COR-L47 (cell line): ENCODE measurements around the gene KCNJ1.

Experiments
- DNase-seq: peaks from one replicate; lab custom pipeline; 2025; lab: John Stamatoyannopoulos, UW

The KCNJ1 gene

DNA sequence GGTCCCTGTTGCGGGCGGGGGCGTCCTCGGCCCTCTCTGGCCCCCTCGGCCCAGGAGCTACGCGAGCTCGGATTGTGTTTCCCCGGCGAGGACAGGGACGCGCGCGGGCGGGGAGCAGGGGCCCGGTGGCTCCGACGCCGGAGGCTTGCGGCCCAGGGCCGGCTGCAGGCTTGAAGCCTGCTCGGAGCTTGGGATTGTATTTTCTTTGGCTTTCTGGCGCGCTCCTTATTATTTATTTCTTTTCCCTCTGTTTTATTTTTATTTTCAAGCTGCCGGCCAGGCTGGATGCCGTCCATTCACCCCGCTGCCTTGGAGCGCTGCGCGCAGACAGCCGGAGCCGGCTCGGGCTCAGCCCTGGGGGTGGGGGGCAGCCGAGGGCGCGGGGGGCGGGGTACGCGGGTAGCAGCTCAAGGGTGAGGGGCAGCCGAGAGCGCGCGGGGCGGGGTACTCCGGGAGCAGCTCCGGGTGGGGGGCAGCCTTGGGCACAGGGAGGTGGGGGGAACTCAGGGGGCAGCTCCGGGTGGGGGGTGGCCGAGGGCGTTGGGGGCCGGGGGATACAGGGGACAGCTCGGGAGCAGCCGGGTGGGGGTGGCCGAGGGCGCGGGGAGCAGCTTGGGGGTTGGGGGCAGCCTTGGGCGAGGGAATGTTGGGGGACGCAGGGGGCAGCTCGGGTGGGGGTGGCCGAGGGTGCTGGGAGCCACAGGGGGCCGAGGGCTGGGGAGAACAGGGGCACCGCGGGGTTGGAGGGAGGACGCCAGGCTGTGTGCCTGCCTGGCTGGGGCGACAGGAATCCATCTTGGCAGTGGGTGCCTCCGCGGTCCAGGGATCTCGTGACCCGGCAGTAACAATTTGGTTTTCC is 42.7 kb downstream of the KCNJ1 start:
- DNase-seq = no peak

DNA sequence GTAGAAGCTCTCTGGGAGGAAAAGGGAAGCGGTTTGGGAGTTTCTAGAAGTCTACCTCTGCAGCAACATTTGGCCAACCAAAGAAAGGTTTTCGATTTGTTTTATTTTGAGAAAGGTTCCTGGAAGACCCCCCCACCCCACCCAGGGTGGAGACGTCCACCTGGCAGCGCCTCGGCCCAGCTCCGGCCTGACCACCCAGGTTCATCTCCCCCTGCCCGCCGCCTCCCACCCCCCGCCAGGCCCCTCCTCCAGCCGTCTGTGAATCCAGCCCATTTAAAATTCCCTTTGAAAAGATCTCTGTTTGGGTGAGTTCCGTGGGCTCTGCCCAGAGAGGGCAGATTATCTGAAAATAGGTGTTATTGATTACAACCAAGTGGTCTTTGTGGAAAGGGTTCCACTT is 43.3 kb downstream of the KCNJ1 start:
- no peak for DNase-seq

DNA sequence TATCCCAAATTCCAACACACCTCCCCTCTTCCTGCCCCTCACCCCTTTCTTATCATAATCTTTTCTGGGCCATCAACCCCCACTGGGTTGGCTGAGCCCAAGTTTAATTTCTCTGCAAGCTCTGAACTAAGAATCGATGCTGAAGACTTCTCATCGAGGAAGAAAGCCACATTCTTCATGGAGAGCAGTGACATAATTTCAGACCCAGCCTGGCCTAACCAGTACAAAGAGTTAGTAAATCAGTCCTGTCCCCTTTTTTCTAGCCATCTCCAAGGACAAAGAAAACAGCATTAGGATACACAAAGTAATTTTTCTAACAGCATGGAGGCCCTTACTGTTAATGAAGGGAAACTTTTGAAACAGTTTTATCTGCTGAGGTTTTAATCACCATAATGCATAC is 45.0 kb downstream of the KCNJ1 start:
- no peak for DNase-seq

DNA sequence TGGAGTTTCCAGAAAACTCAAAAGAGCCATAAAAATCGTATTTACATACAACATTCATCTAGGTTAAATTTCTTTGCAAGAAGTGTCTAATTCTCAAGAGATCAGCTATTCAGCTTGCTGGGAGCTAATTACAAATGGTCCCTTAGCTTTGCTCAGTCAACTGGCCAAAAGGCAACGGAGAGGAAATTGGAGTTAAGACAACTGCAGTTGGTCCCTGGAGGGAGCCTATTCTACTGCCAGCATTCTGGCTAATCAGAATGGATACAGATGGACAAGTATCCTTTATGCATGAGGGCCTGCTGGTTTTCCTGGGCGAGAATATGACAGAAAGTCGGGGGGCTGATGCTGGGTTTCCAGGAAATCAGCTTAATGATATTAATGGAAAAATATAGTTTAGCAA is 45.5 kb downstream of the KCNJ1 start:
- DNase-seq = no peak

DNA sequence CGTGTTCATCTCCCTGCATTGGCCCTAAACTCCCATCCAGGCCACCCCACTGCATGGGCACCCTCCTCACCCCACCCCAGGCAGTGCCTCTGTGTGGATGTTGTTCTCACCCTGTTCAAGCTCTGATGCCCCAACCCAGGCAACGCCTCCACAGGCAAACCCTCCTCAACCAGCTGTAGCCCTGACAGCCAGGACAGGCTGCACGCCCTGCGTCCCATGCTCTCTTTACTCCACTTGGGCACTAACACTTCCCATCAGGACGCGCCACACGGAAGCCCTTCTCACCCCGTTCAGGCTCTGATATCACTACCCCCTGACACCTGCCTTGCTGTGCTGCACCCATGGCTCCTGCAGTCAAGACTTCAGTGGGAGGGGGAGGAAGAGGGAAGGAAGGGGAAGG is 47.9 kb downstream of the KCNJ1 start:
- DNase-seq = no peak

DNA sequence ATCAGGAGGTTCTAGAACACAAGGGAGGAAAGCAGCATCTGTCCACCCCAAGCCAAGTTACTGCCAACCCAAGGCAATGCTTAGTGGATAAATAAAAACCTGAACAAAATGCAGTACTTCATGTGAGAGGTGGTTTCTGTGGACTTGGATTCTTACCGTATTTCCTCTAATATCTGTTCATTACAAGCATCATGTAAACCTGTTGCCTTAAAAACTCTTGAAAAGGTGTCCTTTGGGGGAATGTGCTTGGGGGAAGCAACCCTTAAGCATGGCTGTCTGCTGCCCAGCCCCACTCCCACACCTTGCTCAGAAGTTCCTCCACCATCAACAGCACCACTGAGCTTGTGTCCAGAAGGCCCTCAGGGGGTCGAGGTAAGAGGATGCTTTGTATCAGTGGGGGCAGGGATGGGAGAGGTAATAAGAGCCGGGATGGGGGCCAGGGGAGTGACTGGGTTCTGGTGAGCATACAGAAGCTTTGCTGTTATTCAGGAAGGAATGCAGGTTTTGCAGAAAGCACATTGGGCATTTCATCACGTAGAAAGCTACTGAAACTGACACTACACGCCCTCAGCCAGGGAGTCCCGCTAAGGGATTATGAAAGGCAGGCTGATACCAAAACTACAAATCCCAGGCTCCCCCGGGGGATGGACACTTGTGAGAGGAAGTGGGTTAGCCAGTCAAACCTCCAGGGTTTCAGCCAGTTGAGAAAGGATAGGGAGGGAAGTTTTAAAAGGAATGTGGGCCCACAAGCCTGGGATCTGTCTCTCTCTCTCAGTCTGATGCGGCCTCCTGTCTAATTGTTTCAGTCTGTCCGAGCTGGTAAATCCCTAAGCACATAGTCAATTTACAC is 52.0 kb downstream of the KCNJ1 start:
- no peak for DNase-seq

DNA sequence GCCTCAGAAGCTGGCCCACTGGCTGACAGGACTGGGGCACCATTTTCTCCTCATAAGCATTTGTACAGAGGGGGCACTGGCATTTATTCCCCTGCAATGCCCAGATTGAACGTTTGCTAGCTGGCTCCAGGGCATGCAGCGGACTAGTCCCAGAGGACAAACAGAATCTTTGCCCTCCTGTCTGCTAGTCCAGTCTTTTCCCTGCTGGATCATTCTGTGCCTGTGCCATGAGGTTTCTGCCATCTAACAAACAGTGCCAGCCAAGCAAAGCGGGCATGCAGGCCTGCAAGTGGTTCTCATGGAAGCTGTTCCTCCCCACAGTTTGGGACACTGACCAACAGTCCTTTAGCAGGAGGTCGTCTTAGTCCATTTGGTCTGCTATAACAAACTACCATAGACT is 53.4 kb downstream of the KCNJ1 start:
- no peak for DNase-seq

DNA sequence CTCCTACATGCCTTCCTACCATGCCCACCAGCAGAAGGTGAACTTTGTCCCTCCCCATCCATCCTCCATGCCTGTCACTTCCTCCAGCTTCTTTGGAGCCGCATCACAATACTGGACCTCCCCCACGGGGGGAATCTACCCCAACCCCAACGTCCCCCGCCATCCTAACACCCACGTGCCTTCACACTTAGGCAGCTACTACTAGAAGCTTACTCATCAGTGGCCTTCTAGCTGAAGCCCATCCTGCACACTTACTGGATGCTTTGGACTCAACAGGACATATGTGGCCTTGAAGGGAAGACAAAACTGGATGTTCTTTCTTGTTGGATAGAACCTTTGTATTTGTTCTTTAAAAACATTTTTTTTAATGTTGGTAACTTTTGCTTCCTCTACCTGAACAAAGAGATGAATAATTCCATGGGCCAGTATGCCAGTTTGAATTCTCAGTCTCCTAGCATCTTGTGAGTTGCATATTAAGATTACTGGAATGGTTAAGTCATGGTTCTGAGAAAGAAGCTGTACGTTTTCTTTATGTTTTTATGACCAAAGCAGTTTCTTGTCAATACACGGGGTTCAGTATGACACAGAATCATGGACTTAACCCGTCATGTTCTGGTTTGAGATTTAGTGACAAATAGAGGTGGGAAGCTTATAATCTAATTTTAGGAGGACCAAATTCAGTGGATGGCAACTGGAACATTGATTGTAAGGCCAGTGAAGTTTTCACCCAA is 56.1 kb downstream of the KCNJ1 start:
- DNase-seq = no peak

DNA sequence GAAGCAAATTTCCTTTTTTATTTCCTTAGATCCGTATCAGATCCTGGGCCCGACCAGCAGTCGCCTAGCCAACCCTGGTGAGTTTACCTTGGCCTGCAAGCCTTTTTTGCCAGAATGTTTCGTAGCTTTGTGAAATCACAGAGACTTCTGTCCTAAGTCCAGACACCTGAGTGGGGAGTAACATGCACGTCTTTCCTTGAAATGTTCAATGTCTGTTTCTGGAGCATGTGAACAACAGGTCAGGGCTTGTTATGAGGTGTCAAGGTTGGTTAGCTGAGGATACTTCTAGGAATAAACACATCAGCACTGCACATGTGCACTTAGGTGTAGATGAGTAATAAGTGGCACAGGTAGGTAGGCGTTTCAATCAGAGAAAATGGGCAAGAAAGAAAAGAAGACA is 58.0 kb downstream of the KCNJ1 start:
- no peak for DNase-seq

DNA sequence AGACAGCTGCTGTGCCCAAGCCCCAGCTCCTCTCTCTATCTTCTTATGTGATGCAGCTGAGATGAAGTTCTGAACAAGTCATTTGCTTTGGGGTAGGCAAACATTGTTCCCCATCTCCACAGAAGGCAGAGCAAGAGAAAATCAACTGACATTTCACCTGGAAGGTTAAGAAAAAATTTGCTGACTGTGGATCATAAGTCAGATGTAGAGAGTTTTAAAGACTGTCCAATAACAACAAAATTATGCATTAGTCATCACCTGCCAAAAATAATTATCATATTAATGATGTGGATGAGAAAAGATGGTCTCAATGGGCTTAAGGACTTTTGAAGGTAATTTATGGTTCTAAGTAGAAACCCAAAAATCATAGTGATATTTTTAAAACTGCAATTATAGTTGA is 59.2 kb downstream of the KCNJ1 start:
- DNase-seq = no peak

DNA sequence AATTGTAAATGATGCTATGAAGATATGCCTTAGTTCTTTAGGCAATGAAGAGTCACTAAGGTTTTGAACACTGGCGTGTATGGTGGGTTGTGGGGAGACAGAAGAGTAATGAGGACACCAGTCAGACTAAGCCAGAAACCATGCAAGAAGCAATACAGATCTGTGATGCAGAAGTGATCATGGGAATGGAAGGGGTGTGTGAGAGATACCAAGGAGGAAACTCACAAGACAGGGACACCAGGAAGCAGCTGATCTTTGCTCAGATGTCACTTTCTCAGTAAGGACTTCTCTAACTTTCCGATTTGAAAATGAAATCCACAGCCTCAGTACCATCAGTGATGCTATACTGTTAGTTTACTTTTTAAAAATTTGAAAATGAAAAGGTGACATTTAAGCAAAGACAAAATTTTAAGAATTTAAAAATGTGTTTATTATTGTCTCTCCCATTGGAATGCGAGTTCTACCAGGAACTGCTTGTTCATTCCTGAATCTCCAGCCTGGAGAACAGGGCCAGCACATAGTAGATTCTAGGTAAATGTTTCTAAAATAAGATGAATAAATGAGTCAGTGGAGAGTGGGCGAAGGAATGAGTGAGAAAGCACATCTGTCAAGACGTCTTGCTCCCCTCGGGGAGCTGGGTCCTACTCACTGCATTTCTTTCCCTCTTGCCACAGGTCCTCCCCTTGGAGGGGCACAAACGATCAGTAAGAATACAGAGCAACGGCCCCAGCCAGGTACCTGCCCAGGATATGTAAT is 60.4 kb downstream of the KCNJ1 start:
- no peak for DNase-seq

DNA sequence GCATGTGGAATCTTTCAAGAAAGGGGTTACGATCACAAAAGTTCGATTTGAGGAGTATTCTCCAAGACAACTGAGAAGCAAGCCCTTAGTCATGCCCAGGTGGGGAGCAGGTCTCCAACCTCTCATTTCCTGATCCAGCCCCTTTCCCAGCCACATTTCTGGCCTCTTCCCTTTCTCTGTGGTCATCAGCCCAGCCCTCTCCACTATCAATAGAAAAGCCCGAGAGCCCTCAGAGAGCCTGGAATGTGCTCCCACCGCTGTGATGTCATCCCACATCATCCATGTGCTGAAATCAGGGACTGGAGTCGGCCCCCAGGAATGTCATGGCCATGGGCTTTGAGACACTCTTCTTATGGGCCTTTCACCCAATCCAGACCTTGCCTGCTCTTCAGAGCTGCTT is 62.6 kb downstream of the KCNJ1 start:
- DNase-seq = no peak

DNA sequence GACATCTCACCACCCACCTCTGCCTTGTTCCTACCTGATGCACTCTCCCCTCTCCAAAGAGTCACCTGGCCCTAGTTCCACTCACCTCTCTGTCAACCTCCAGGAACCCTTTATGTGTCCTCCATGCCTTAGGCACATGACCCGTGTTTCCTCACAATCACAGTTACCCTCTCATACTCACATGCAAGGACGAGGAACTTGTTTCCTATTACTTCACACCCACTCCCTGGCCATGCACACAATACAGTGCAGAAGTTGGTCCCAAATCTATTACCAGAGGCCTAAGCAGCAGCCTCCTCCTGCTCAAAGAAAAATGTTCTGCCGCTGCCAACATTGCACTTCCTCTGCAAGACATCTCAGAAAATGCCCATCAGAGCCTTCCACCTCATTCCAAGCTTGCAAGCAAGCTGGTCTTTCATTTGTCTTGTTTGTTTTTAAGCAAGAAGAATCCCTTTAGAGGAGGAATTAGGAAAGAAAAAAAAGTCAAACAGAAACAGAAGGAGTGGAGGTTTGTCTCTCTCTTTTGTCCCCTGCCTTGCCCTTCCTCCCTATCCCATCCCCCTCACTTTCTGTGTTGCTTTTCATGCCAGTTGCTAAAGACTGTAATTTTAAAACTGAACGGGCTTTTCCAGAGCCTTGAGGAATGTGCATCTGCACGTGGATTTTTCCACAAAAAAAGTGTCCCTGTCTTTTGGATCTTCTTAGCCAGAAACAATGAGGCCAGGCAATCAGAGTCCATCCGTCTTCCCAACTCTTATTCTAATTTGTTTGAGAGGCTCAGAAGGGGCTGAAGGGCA is 63.4 kb downstream of the KCNJ1 start:
- DNase-seq = no peak

DNA sequence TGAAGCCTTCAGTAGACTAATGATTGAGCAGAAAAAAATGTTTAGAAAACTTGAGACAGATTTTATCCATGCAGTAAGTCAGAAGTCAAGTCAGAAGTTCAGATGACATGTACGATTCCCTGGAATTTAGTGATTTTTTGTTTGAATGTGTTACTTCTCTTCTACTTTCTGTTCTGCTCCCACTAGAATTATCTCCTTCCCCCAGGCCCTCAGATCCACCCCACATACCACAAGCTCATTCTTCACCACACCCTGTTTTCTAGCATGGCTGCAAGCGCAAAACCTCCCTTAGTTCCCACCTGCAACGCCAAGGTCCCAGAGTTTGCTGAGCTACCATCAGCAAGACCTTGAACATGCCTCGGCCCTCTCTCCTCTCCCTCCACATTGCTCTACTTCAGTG is 64.1 kb downstream of the KCNJ1 start:
- no peak for DNase-seq

DNA sequence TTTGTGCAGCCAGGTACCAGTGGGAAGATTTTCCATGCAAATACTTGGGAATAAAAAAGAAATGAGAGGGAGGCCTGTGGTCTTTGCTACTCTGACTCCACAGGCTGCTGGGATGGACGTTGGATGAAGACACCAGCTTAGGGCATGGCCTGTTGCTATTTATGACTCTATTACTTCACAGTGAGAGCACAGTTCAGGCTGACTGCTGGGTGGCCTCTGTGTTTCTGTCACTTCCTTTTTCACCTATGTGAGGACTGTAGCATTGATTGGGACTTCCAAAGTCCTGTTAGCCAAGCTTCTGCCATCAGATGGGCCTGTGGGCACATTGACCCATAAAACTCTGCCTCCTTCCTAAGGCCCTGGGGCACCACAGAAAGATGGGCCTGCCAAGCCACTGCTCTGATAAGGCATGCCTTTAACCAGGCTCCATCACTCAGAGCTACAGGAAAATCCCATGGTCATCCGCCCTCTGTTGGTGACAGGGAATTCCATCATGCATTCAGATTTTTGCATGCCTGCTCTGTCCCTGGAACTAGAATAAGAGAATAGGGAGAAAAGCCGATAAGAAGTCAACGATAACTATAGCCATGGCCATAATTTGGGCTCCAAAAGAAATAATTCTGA is 64.6 kb downstream of the KCNJ1 start:
- DNase-seq = no peak

DNA sequence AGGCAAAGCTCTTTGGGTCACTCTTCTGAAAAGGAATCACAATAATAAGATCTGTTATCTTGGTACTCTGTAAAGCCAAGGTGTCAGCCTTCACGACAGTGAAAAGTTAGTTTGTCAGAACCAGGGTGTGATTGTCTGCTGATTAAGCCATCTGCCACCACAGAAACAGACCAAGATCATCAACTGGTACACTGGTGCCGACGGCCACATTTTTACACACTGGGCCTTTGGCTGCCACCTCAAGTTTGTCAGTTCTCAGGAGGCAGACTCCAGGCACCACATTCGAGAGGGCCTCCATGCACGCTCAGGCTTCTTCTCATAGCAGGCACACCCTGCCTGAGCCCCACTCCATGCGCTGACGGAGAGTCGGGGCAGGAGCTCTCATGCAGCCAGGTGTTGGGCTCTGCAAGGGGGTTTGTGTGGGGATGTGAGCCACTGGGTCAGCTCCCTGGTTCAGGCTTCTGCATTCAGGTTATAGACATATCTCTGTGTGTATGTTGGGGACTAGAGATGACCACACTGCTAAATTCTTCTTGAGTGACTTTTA is 66.2 kb downstream of the KCNJ1 start:
- DNase-seq = no peak

DNA sequence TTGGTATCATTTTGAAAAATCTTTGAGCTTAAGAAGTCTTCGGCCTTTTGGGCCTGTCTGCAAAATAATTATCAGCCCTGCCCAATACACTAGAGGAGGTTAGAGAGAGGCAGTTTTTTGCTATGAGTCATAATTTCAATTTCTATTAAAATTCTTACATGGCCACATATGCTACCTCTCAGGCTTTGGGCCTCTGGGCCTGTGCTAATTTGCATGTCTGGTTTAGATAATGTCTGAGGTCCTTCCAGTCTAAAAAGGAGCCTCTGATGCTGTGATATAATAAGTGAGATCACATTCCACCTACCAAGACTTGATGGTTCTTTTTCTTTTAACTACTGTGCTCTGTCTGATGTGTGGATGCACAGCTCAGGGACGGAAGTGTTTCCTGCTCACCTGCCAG is 70.8 kb downstream of the KCNJ1 start:
- no peak for DNase-seq

DNA sequence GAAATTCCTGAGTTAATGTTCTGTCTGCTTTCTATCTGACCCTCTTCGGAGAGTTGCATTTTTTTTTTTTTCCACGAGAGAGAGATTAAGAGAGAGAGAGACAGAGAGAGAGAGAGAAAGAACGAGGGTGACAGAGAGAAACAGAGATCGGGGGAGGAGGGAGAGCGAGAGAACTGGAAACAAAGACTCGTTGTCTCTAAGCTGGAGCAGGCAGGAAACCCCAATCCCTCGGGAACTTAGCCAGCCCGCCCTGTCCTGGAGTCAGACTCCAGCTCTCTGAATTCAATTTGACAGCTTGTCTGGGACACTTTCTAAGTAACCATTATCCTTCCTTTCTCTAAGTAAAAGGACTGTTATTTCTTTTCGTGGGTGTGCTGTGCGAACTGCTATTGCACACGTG is 76.9 kb downstream of the KCNJ1 start:
- DNase-seq = no peak

DNA sequence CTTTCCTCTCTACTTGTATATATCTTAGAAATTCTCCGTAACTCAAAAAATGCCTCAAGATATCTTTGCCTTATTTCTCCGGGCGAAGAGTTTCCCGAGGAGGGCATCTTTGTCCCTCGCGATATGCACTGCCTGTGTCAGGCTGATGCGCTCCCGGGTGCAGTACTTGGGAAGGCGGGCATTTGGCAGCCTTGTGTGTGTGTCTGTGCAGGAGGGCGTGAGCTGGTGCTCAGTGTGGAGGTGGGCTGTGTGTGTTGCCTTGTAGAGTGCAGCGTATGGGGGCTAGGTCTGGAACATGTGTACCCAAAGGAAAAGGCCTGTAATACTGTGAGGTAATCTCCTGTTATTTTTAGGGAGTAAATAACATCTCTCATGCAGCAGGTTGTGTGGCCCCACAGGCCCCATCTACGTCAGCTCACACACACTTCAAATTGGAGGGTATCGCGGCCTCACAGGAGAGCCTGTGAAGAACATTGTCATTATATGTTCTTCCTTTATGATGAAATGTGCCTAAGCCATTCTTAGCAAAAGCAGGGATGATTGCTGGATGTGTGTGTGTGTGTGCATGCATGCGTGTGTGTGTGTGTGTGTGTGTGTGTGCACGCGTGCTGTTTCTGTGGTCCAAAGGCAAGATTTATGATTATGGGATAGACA is 77.5 kb downstream of the KCNJ1 start:
- no peak for DNase-seq
